WTC11 (cell line): Measurements from ENCODE around the gene FAM177B. TPM values are rescaled to one million over a fixed set of nuclear protein-coding genes. Genes with fewer than 3 reads are reported as not detected.

ENCODE experiments used
- ATAC-seq: fragments of 200-7000 bp; cut with Tn5 transposase; 2 replicates; pipeline ENCODE4 v1.10.0; 2021; ENCODE audit warnings: mild to moderate bottlenecking, moderate library complexity
- CTCF ChIA-PET: fragments of 300-600 bp; sonication (Branson Sonifier 250); formaldehyde crosslinking; loops from one replicate; lab custom pipeline; 2021; ENCODE audit warnings: antibody characterized with exemption; lab: Charles Lee
- POLR2A ChIA-PET: fragments of 350-600 bp; sonication (Branson Sonifier 250); formaldehyde crosslinking; loops from one replicate; lab custom pipeline; 2021; ENCODE audit warnings: antibody characterized with exemption; lab: Charles Lee
- DNase-seq: peaks from one replicate; pipeline ENCODE4 v3.0.0; 2021; ENCODE audit warnings: low spot score
- H3K27ac Mint-ChIP-seq: 2 replicates; pipeline ENCODE4 v1.8.0; 2021; ENCODE audit warnings: mixed read lengths
- H3K27me3 Mint-ChIP-seq: 2 replicates; pipeline ENCODE4 v1.8.0; 2021; ENCODE audit warnings: low read depth, mild to moderate bottlenecking, moderate library complexity, mixed read lengths
- H3K36me3 Mint-ChIP-seq: 2 replicates; pipeline ENCODE4 v1.8.0; 2021; ENCODE audit warnings: mixed read lengths
- H3K4me1 Mint-ChIP-seq: 2 replicates; pipeline ENCODE4 v1.8.0; 2022; ENCODE audit warnings: mixed read lengths
- H3K4me3 Mint-ChIP-seq: 2 replicates; pipeline ENCODE4 v1.8.0; 2021; ENCODE audit warnings: mild to moderate bottlenecking, moderate library complexity, mixed read lengths
- H3K9me3 Mint-ChIP-seq: 2 replicates; pipeline ENCODE4 v1.8.0; 2021; ENCODE audit warnings: mixed read lengths
- AFF4 ChIP-seq: sonication (generic); formaldehyde crosslinking; IDR thresholded peaks from 2 replicates; pipeline ENCODE4 v1.8.1; 2023; ENCODE audit warnings: mild to moderate bottlenecking, missing genetic modification reagents, borderline replicate concordance
- AR ChIP-seq: fragments of 250-450 bp; sonication (Bioruptor Pico); IDR thresholded peaks from 2 replicates; pipeline ENCODE4 v1.9.0; 2021; ENCODE audit warnings: mild to moderate bottlenecking
- ATF1 ChIP-seq: sonication (generic); formaldehyde crosslinking; IDR thresholded peaks from 2 replicates; pipeline ENCODE4 v1.8.1; 2023; ENCODE audit warnings: mild to moderate bottlenecking, moderate library complexity, missing genetic modification reagents
- CBFB ChIP-seq: sonication (generic); formaldehyde crosslinking; IDR thresholded peaks from 2 replicates; pipeline ENCODE4 v1.8.1; 2022; ENCODE audit warnings: mild to moderate bottlenecking, low read depth, missing genetic modification reagents
- E2F1 ChIP-seq: sonication (generic); formaldehyde crosslinking; IDR thresholded peaks from 2 replicates; pipeline ENCODE4 v1.8.0; 2022; ENCODE audit warnings: mild to moderate bottlenecking, missing genetic modification reagents
- ELF4 ChIP-seq: sonication (generic); formaldehyde crosslinking; IDR thresholded peaks from 2 replicates; pipeline ENCODE4 v1.8.1; 2022; ENCODE audit warnings: low read depth, mild to moderate bottlenecking, moderate library complexity, missing genetic modification reagents
- FOXP1 ChIP-seq: sonication (generic); formaldehyde crosslinking; IDR thresholded peaks from 2 replicates; pipeline ENCODE4 v1.8.0; 2022; ENCODE audit warnings: missing genetic modification reagents, mild to moderate bottlenecking, moderate library complexity, borderline replicate concordance
- HMGA2 ChIP-seq: fragments of 250-450 bp; sonication (Bioruptor Pico); IDR thresholded peaks from 2 replicates; pipeline ENCODE4 v1.4.0; 2021; ENCODE audit warnings: mild to moderate bottlenecking, moderate library complexity
- IRF2 ChIP-seq: sonication (generic); formaldehyde crosslinking; IDR thresholded peaks from 2 replicates; pipeline ENCODE4 v1.8.0; 2022; ENCODE audit warnings: low read depth, missing genetic modification reagents, borderline replicate concordance
- MLX ChIP-seq: sonication (generic); formaldehyde crosslinking; IDR thresholded peaks from 2 replicates; pipeline ENCODE4 v1.8.1; 2023; ENCODE audit warnings: mild to moderate bottlenecking, missing genetic modification reagents, moderate library complexity
- NFE2L1 ChIP-seq: sonication (generic); formaldehyde crosslinking; IDR thresholded peaks from 2 replicates; pipeline ENCODE4 v1.8.1; 2023; ENCODE audit warnings: missing genetic modification reagents
- PREB ChIP-seq: sonication (generic); formaldehyde crosslinking; IDR thresholded peaks from 2 replicates; pipeline ENCODE4 v1.8.1; 2022; ENCODE audit warnings: mild to moderate bottlenecking, missing genetic modification reagents, moderate library complexity, borderline replicate concordance
- PRRX2 ChIP-seq: fragments of 250-450 bp; sonication (Bioruptor Pico); IDR thresholded peaks from 2 replicates; pipeline ENCODE4 v1.8.0; 2021; ENCODE audit warnings: mild to moderate bottlenecking
- SMAD4 ChIP-seq: sonication (generic); formaldehyde crosslinking; IDR thresholded peaks from 2 replicates; pipeline ENCODE4 v1.8.0; 2022; ENCODE audit warnings: mild to moderate bottlenecking, missing genetic modification reagents
- TEAD1 ChIP-seq: sonication (generic); formaldehyde crosslinking; IDR thresholded peaks from 2 replicates; pipeline ENCODE4 v1.8.0; 2022; ENCODE audit warnings: mild to moderate bottlenecking, missing genetic modification reagents
- TEAD4 ChIP-seq: sonication (generic); formaldehyde crosslinking; IDR thresholded peaks from 2 replicates; pipeline ENCODE4 v1.8.0; 2022; ENCODE audit warnings: mild to moderate bottlenecking, missing genetic modification reagents
- TP53 ChIP-seq: sonication (generic); formaldehyde crosslinking; IDR thresholded peaks from 2 replicates; pipeline ENCODE4 v1.8.1; 2023; ENCODE audit warnings: mild to moderate bottlenecking, missing genetic modification reagents
- ZBTB21 ChIP-seq: sonication (generic); formaldehyde crosslinking; IDR thresholded peaks from 2 replicates; pipeline ENCODE4 v1.8.1; 2023; ENCODE audit warnings: mild to moderate bottlenecking, missing genetic modification reagents, borderline replicate concordance
- ZBTB43 ChIP-seq: sonication (generic); formaldehyde crosslinking; IDR thresholded peaks from 2 replicates; pipeline ENCODE4 v1.8.1; 2023; ENCODE audit warnings: mild to moderate bottlenecking, missing genetic modification reagents
- ZMAT4 ChIP-seq: fragments of 250-450 bp; sonication (Bioruptor Pico); IDR thresholded peaks from 2 replicates; pipeline ENCODE4 v1.9.0; 2021; ENCODE audit warnings: mild to moderate bottlenecking
- ZNF121 ChIP-seq: sonication (generic); formaldehyde crosslinking; IDR thresholded peaks from 2 replicates; pipeline ENCODE4 v1.8.0; 2023; ENCODE audit warnings: missing genetic modification reagents
- ZNF138 ChIP-seq: sonication (generic); formaldehyde crosslinking; conservative IDR thresholded peaks from 2 replicates; pipeline ENCODE4 v1.8.1; 2022; ENCODE audit warnings: mild to moderate bottlenecking, moderate library complexity, missing genetic modification reagents
- ZSCAN18 ChIP-seq: fragments of 250-450 bp; sonication (Bioruptor Pico); IDR thresholded peaks from 2 replicates; pipeline ENCODE4 v2.1.2; 2022; ENCODE audit warnings: mild to moderate bottlenecking, moderate library complexity
- total RNA-seq: library from RNA; stranded (reverse); gene quantifications from 3 replicates; pipeline ENCODE4 v1.2.3, GENCODE V29; 2021

FAM177B gene
- total RNA-seq, 1 experiment from 2014 or later = not detected

GRCh38 chr1:222739465-222739864 is 2.5 kb downstream of the FAM177B start (continued):
- TF ChIP-seq AR (CRISPR knock-in tag) (no peak), ZNF121 (no peak), ZNF138 (CRISPR knock-in tag) (no peak), ZBTB21 (CRISPR knock-in tag) (no peak), TEAD1 (no peak), IRF2 (CRISPR knock-in tag) (no peak), PREB (CRISPR knock-in tag) (no peak), HMGA2 (no peak), CBFB (CRISPR knock-in tag) (no peak), FOXP1 (CRISPR knock-in tag) (no peak), PRRX2 (CRISPR knock-in tag) (no peak)

GRCh38 chr1:222739929-222740328 is 2.9 kb downstream of the FAM177B start:
- no peak overlapping the region for H3K27ac Mint-ChIP-seq
- no peaks in the 10 kb centered on the region for H3K9me3 Mint-ChIP-seq
- no peak for ATAC-seq
- no peak overlapping the region for H3K4me3 Mint-ChIP-seq
- POLR2A ChIA-PET = no interaction called here
- TF ChIP-seq ZMAT4 (no peak), ATF1 (CRISPR knock-in tag) (no peak), MLX (CRISPR knock-in tag) (no peak), TEAD4 (CRISPR knock-in tag) (no peak), ZBTB43 (no peak), FOXP1 (CRISPR knock-in tag) (no peak), E2F1 (CRISPR knock-in tag) (no peak), NFE2L1 (CRISPR knock-in tag) (no peak), ZSCAN18 (no peak), TP53 (CRISPR knock-in tag) (no peak), SMAD4 (CRISPR knock-in tag) (no peak), ELF4 (CRISPR knock-in tag) (no peak), AFF4 (CRISPR knock-in tag) (no peak)
- H3K27me3 Mint-ChIP-seq = no peaks in the 10 kb centered on the region
- peaks cover 2% of the 10 kb centered on the region; the same call in 1 of the 2 replicates for H3K4me1 Mint-ChIP-seq
- CTCF ChIA-PET = no interaction called here
- no peaks in the 10 kb centered on the region for H3K36me3 Mint-ChIP-seq
- DNase-seq = no peak
